ENCODE results near the gene EPHB6. TPM values are rescaled to one million over a fixed set of nuclear protein-coding genes. Genes with fewer than 3 reads are reported as not detected.

EPHB6 gene
- total RNA-seq, 2 experiments from 2014 or later, result 50.7 to 55.8 TPM

DNA sequence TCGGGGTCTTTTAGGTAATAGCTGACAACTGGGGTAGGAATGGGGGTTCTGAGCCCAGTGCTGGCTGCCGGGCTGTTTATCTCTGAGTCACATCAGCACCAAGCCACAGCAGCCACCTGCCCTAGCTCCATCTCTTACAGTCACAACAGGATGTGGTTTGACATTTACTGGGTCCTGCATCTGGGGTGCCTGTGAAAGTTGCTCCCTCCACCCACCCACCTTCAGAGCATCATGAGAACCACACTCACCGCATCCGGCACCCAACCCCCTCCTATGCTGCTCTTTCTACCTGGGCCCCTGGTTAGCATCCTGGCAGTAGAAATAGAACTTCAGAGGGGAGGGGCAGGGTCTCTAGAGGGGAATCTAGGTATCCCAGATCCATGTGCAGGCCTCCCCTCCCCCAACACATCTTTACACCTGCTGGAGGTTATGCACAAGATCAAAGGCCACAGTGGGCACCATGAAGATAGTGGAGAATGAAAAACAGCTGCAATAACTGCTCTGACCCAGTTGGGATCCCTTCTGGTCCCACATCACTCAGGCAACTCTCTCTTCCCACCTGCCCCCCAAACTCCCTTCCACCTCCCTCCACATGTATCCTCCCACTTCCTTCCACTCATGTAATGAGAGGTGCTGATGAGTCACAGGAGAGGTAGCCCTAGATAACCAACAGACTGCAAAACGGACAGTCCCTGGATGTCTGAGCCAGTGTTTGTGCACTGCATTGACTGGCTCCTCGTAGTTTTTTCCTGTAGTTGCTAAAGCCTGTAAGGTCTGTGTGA is 45.9 kb upstream of the EPHB6 start:
- Mint-ChIP-seq H3K27me3 (no peaks in the 10 kb centered on the region), H3K4me1 (ENCODE audit: low read depth) (peaks cover 100% of the 10 kb centered on the region), H3K27ac (peak overlapping the region; percentile 98), H3K36me3 (ENCODE audit: low read depth) (peaks cover 29% of the 10 kb centered on the region), H3K4me3 (peak overlapping the region; percentile 77), H3K9me3 (no peaks in the 10 kb centered on the region)
- ChIA-PET POLR2A (interaction anchor here (0.5 to 30.9 kb wide), 82 partner anchors 9 to 599 kb away, joined by 3 to 5733 read pairs (median 7); partner anchors contain the start of genes CASP2, EPHA1, EPHB6 and GSTK1), CTCF (interaction anchor here (0.9 to 7.2 kb wide), 11 partner anchors 15 to 571 kb away, joined by 3 to 135 read pairs (median 7); no protein-coding TSS in a partner anchor)
- no peaks in the 10 kb centered on the region for H3K27me3 ChIP-seq (ENCODE audit: control insufficient read depth in 1 of 2, insufficient read depth in 2 of 2, low read length in 2 of 2)
- H3K4me1 ChIP-seq (ENCODE audit: insufficient read depth, low read length), result peaks cover 96% of the 10 kb centered on the region
- peak; percentile 89 to 99 (median 96) for DNase-seq
- H3K9me3 ChIP-seq (ENCODE audit: control insufficient read depth in 1 of 2, insufficient read depth in 1 of 2, low read length in 2 of 2), result no peaks in the 10 kb centered on the region
- peaks cover 3% of the 10 kb centered on the region for H3K36me3 ChIP-seq (ENCODE audit: insufficient read depth, low read length)
- TF ChIP-seq, protein P1, sequence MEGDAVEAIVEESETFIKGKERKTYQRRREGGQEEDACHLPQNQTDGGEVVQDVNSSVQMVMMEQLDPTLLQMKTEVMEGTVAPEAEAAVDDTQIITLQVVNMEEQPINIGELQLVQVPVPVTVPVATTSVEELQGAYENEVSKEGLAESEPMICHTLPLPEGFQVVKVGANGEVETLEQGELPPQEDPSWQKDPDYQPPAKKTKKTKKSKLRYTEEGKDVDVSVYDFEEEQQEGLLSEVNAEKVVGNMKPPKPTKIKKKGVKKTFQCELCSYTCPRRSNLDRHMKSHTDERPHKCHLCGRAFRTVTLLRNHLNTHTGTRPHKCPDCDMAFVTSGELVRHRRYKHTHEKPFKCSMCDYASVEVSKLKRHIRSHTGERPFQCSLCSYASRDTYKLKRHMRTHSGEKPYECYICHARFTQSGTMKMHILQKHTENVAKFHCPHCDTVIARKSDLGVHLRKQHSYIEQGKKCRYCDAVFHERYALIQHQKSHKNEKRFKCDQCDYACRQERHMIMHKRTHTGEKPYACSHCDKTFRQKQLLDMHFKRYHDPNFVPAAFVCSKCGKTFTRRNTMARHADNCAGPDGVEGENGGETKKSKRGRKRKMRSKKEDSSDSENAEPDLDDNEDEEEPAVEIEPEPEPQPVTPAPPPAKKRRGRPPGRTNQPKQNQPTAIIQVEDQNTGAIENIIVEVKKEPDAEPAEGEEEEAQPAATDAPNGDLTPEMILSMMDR (IDR thresholded peaks at IDR 0.05), result no peak
- intact Hi-C loops (cut with DNase I, micrococcal nuclease), result loop anchor here (1.0 to 5.0 kb wide), 5 partner anchors 11 to 573 kb away; partner anchors contain the start of gene ZYX (in 1 of the 2)
- ATAC-seq (ENCODE audit: poor library complexity), result peak; percentile 68
- peak overlapping the region; percentile 31 for H3K4me3 ChIP-seq (ENCODE audit: low read length)
- peak overlapping the region; percentile 95 to 99 for H3K27ac ChIP-seq (ENCODE audit: low read depth in 1 of 2, low read length in 2 of 2)

- Histone ChIP-seq H3K4me1 (ENCODE audit: insufficient read depth, low read length) (peaks cover 93% of the 10 kb centered on the region), H3K27ac (ENCODE audit: low read depth in 1 of 2, low read length in 2 of 2) (peak overlapping the region; percentile 95 to 99), H3K9me3 (ENCODE audit: control insufficient read depth in 1 of 2, insufficient read depth in 1 of 2, low read length in 2 of 2) (no peaks in the 10 kb centered on the region), H3K36me3 (ENCODE audit: insufficient read depth, low read length) (no peaks in the 10 kb centered on the region), H3K27me3 (ENCODE audit: control insufficient read depth in 1 of 2, insufficient read depth in 2 of 2, low read length in 2 of 2) (no peaks in the 10 kb centered on the region), H3K4me3 (ENCODE audit: low read length) (peak overlapping the region; percentile 31)
- Mint-ChIP-seq H3K27ac (peak overlapping the region; percentile 98), H3K36me3 (ENCODE audit: low read depth) (peaks cover 22% of the 10 kb centered on the region), H3K9me3 (no peaks in the 10 kb centered on the region), H3K27me3 (no peaks in the 10 kb centered on the region), H3K4me3 (peak overlapping the region; percentile 77), H3K4me1 (ENCODE audit: low read depth) (peaks cover 99% of the 10 kb centered on the region)
- CTCF ChIA-PET, result interaction anchor here (0.6 to 7.2 kb wide), 12 partner anchors 9 to 503 kb away, joined by 3 to 135 read pairs (median 9); no protein-coding TSS in a partner anchor
- POLR2A ChIA-PET, result interaction anchor here (0.5 to 30.9 kb wide), 54 partner anchors 9 to 833 kb away, joined by 3 to 5733 read pairs (median 13); partner anchors contain the start of genes EPHA1, EPHB6 and GSTK1
- TF ChIP-seq, protein P1 (IDR thresholded peaks at IDR 0.05), result no peak
- intact Hi-C loops (cut with DNase I, micrococcal nuclease), result loop anchor here (1.0 to 10.0 kb wide), 15 partner anchors 13 to 835 kb away; partner anchors contain the start of genes TAS2R38 (in 1 of the 2) and ZYX (in 1 of the 2)
- ATAC-seq (ENCODE audit: poor library complexity) (no peak), DNase-seq (peak in 2 of 14 experiments; percentile 27 to 49)
Measured at GRCh38 chr7:142809671-142810070, 45.2 kb upstream of the EPHB6 start.

DNA sequence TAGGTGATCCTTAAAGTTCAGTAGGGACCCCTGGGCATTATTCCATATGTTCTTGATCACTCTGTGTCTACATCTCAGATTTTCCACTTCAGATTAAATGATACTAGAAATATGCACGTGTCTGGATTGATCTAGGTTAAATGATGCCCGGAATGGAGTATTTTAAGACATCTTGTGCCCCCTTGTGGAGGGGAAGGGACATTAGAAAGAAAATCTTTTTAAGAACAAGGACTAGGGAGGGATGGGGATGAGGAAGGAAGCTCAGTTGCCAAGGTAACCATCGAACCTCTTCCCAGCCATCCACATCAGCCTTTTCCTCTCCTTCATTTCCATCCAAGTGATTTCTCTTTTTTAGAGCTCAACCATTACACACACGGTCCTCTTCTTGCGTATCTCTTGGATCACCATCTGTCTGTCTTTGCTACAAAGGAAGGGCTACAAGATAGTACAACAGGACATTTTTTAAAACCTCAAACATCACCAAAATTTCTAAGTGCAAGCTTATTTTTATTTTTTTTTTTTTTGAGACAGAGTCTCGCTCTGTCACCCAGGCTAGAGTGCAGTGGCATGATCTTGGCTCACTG is 43.6 kb upstream of the EPHB6 start:
- ChIA-PET CTCF (interaction anchor here (0.7 to 7.2 kb wide), 26 partner anchors 9 to 507 kb away, joined by 3 to 135 read pairs (median 4); partner anchors contain the start of gene EPHB6), POLR2A (interaction anchor here (0.6 to 30.9 kb wide), 43 partner anchors 10 to 569 kb away, joined by 3 to 5733 read pairs (median 7); partner anchors contain the start of gene EPHB6)
- TF ChIP-seq, protein P1 (IDR thresholded peaks at IDR 0.05), result peak; percentile 78
- Mint-ChIP-seq H3K27me3 (no peaks in the 10 kb centered on the region), H3K9me3 (no peaks in the 10 kb centered on the region), H3K36me3 (ENCODE audit: low read depth) (peaks cover 16% of the 10 kb centered on the region), H3K27ac (peak overlapping the region; percentile 98), H3K4me3 (peak overlapping the region; percentile 62), H3K4me1 (ENCODE audit: low read depth) (peaks cover 99% of the 10 kb centered on the region)
- intact Hi-C loops (cut with DNase I, micrococcal nuclease), result loop anchor here (1.0 to 10.0 kb wide), 14 partner anchors 14 to 836 kb away; partner anchors contain the start of gene TAS2R38 (in 1 of the 2)
- H3K36me3 ChIP-seq (ENCODE audit: insufficient read depth, low read length), result no peaks in the 10 kb centered on the region
- DNase-seq (peak in 4 of 14 experiments; percentile 59 to 87 (median 86)), ATAC-seq (ENCODE audit: poor library complexity) (no peak)
- H3K4me3 ChIP-seq (ENCODE audit: low read length), result no peak overlapping the region
- peak overlapping the region; percentile 95 to 99 for H3K27ac ChIP-seq (ENCODE audit: low read depth in 1 of 2, low read length in 2 of 2)
- H3K9me3 ChIP-seq (ENCODE audit: control insufficient read depth in 1 of 2, insufficient read depth in 1 of 2, low read length in 2 of 2), result no peaks in the 10 kb centered on the region
- peaks cover 77% of the 10 kb centered on the region for H3K4me1 ChIP-seq (ENCODE audit: insufficient read depth, low read length)
- H3K27me3 ChIP-seq (ENCODE audit: control insufficient read depth in 1 of 2, insufficient read depth in 2 of 2, low read length in 2 of 2), result no peaks in the 10 kb centered on the region

All from CD4-positive, alpha-beta T cell (primary cell).